ENCODE results near the gene NID2.

GRCh38 chr14:51977075-51977474 is 91.8 kb downstream of the NID2 start:
- TF ChIP-seq CEBPB (IDR thresholded peaks at IDR 0.05; ENCODE audit: borderline replicate concordance in 1 of 2, low read depth in 2 of 2, low read length in 2 of 2) (no peak), SMAD1 (IDR thresholded peaks at IDR 0.05; ENCODE audit: low read depth, partially characterized antibody) (no peak)

Data from GM12878 (cell line).